ENCODE measurements around the gene GPAT3. TPM values are rescaled to one million over a fixed set of nuclear protein-coding genes. Genes with fewer than 3 reads are reported as not detected.

Gene GPAT3
- total RNA-seq, 1 donor from 2014 or later, result 1.5 TPM

DNA sequence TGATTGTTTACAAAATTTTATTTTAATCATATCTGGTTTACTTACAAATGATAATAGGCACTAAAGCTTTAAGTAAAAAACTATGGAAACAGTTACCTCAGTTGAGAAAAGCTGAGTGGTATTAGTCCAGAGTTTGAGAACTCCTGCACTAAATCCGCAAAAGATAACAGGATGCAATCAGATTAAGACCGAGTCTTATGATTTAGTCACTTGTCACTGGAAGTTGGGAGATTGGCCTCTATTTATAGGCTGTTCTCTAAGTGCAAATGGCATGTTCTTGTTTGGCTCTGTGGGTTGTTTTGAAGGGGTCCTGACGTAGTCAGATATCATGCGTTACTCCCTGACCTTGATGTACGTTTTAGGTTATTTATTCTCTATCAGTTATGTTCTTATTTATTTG, 6.3 kb downstream of the GPAT3 start:
- Histone ChIP-seq H3K27me3 (no peaks in the 10 kb centered on the region), H3K4me3 (no peak overlapping the region), H3K9me3 (no peaks in the 10 kb centered on the region), H3K27ac (no peak overlapping the region), H3K4me1 (no peaks in the 10 kb centered on the region), H3K36me3 (no peaks in the 10 kb centered on the region)
- intact Hi-C loops (cut with DNase I), result no loop called here
- TF ChIP-seq, protein P1, sequence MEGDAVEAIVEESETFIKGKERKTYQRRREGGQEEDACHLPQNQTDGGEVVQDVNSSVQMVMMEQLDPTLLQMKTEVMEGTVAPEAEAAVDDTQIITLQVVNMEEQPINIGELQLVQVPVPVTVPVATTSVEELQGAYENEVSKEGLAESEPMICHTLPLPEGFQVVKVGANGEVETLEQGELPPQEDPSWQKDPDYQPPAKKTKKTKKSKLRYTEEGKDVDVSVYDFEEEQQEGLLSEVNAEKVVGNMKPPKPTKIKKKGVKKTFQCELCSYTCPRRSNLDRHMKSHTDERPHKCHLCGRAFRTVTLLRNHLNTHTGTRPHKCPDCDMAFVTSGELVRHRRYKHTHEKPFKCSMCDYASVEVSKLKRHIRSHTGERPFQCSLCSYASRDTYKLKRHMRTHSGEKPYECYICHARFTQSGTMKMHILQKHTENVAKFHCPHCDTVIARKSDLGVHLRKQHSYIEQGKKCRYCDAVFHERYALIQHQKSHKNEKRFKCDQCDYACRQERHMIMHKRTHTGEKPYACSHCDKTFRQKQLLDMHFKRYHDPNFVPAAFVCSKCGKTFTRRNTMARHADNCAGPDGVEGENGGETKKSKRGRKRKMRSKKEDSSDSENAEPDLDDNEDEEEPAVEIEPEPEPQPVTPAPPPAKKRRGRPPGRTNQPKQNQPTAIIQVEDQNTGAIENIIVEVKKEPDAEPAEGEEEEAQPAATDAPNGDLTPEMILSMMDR (IDR thresholded peaks at IDR 0.05), result no peak
- no peak for DNase-seq (ENCODE audit: low spot score in 2 of 2)

DNA sequence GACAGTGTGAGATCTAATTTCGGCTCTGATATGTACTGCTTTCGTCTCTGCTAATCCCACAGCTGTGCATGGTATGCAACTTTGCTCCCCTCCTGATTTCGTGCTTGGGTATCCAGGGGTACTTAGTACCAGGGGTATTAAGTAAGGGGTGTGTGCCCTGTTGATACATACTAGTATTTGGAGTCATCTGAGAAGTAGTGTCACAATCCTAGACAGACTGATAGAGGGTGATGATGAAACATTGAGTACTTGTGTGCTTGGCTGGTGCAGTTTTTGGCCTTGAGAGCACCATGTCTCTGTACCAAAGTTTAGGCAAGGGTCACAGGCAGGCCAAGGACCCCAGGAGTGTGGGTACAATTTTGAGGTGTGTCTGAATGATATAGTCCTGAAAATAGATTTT, 10.9 kb downstream of the GPAT3 start:
- no peaks in the 10 kb centered on the region for H3K9me3 ChIP-seq

DNA sequence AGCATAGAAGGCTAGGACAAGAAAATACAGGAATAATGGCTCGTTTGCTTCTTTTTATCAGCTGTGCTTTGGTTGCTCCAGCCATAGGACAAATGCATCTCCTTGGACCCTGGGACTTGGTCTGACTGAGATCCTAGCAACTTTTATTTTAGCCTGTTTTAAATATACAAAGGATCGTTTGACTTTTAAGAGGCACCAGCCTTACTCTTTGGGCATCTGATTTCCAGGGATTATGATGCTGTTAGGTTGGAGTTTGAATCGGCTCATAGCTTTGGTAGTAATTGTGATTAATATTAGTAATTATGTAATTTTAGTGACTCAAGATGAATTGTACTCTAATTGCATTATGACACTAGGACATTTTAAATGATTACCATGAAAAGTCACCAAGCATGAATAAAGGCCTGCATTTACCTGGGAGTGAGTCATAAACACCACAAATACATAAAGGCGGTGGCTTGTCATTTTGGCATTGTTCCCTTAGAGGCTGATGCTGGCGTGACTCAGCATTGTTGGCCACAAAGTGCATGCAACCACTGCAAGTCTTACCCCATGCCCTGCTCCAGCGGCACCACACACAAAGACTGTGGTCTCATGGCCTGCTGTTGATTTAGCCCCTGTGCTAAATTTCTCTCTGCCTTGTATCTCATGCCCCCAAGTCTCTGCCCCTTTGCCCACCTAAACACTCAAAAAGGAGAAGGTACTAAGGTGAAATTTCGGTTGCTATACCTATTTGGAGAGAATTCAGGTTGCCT, 12.4 kb downstream of the GPAT3 start:
- no peak overlapping the region for H3K27ac ChIP-seq
- intact Hi-C loops (cut with DNase I), result no loop called here
- no peak overlapping the region for H3K4me3 ChIP-seq
- no peaks in the 10 kb centered on the region for H3K9me3 ChIP-seq
- TF ChIP-seq, protein P1 (IDR thresholded peaks at IDR 0.05), result no peak
- DNase-seq (ENCODE audit: low spot score in 2 of 2), result peak; percentile 27 to 75
- peaks cover 0 to 5% of the 10 kb centered on the region in 2 donors for H3K4me1 ChIP-seq
- no peaks in the 10 kb centered on the region for H3K36me3 ChIP-seq
- H3K27me3 ChIP-seq, result no peaks in the 10 kb centered on the region

More for the DNA sequence above, 10.9 kb downstream of the GPAT3 start:
- Histone ChIP-seq H3K27ac (no peak overlapping the region), H3K4me1 (peaks cover 0 to 5% of the 10 kb centered on the region in 2 donors), H3K27me3 (no peaks in the 10 kb centered on the region), H3K36me3 (no peaks in the 10 kb centered on the region), H3K4me3 (no peak overlapping the region)
- intact Hi-C loops (cut with DNase I), result no loop called here
- no peak for DNase-seq (ENCODE audit: low spot score in 2 of 2)
- TF ChIP-seq, protein P1 (IDR thresholded peaks at IDR 0.05), result no peak

DNA sequence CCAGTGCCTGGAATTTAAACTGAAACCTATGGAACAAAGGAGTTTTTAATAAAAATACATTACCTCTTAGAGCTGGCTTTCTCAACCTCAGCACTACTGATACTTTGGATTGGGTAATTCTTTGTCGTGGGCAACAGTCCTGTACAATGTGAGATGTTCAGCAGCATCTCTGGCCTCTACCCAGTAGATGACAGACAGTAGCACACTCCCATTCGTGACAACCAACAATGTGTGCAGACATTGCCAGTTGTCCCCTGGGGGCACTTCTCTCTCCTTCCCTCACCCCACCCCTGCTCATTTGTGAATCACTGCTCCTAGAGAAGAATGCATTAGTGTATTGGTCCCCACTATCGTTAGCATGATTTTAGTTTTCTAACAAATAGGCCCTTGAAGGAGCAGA, 16.2 kb downstream of the GPAT3 start:
- Histone ChIP-seq H3K27me3 (no peaks in the 10 kb centered on the region), H3K4me3 (no peak overlapping the region), H3K9me3 (no peaks in the 10 kb centered on the region), H3K36me3 (no peaks in the 10 kb centered on the region), H3K4me1 (peaks cover 0 to 5% of the 10 kb centered on the region in 2 donors), H3K27ac (no peak overlapping the region)
- DNase-seq (ENCODE audit: low spot score in 2 of 2), result no peak
- intact Hi-C loops (cut with DNase I), result no loop called here
- TF ChIP-seq, protein P1 (IDR thresholded peaks at IDR 0.05), result no peak

DNA sequence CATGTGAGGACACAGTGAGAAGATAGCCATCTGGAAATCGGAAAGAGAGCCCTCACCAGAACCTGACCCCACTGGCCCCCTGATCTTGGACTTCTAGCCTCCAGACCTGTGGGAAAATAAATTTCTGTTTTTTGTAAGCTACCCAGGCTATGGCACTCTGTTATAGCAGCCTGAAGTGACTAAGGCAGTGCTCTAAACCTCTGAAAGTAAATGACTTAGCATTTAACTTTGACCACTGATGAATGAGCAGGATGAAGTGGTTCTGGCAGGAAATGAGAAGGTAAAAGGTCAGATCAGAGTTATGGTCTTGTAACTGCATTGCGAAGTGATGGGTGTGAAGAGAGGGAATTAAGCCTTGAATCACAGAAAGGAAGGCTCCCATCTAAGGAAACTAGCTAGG, 17.0 kb downstream of the GPAT3 start:
- intact Hi-C loops (cut with DNase I), result no loop called here
- TF ChIP-seq, protein P1 (IDR thresholded peaks at IDR 0.05), result no peak
- H3K4me1 ChIP-seq, result peaks cover 0 to 5% of the 10 kb centered on the region in 2 donors
- no peaks in the 10 kb centered on the region for H3K27me3 ChIP-seq
- no peaks in the 10 kb centered on the region for H3K9me3 ChIP-seq
- no peaks in the 10 kb centered on the region for H3K36me3 ChIP-seq
- no peak overlapping the region for H3K4me3 ChIP-seq
- no peak overlapping the region for H3K27ac ChIP-seq
- DNase-seq (ENCODE audit: low spot score in 2 of 2), result no peak

Data from ascending aorta (tissue), 2 donors.